Measurements from ENCODE around the gene ARHGEF28.

Gene ARHGEF28

DNA sequence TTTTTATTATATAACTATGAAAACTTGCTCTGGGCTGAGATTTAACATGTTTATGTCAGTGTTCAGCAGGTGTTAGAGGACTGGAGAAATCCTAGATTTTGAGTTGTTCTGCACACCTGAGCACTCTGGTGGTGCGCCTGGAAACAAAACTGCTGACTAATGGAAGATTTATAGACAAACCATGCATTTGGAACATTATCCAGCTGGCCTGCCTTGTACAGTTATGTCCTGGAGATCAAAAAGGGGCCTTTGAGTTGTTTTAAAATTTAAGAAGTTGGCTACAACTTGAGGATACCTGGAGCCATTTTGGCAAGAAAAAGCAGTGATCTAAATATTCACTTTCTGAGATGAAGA, 5.7 kb upstream of the ARHGEF28 start:
- no peak for DNase-seq
- intact Hi-C loops (cut with DNase I): no loop called here

DNA sequence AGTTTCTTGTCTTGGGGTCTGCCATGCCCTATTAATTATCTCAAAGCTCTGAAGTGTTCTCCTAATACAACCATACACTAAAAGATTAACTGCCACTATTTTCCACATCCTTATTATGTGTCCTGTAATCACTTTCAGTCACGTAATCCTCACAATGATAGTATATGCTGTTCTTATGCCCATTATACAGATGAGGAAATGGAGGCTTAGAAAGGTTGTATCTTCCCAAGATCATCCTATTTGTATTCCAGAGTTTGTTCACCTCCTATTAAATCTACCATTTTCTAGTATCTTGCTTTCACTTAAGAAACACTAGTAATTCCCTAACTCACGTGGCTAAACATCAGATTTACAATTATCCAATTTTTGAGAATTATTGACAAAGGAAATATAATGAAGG, 2.9 kb upstream of the ARHGEF28 start:
- intact Hi-C loops (cut with DNase I): no loop called here
- no peak for DNase-seq

DNA sequence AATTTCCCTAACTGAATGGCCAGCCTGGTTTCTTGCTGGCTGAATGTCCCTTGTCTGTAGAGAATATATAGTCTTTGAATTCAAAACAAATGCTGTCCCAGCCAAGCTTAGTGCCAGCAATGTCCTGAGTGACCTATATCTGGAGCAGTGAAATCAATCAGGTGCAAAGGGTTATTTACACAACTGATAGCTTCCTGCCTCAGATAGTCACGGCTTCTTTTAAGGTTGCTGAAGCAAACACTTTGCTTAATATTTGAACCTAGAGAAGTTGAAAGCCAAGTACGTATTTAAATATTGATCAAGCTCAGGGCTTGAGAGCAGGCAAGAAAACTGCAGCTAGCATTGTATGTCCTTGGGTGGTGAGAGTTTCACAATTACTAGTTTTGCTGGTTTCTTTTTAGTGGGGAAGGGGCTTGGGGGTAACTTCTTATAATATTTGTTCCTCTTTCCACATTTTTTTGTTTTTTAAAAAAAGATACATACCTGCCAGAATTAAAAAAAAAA, 2.0 kb upstream of the ARHGEF28 start:
- no peak for DNase-seq
- intact Hi-C loops (cut with DNase I): no loop called here

DNA sequence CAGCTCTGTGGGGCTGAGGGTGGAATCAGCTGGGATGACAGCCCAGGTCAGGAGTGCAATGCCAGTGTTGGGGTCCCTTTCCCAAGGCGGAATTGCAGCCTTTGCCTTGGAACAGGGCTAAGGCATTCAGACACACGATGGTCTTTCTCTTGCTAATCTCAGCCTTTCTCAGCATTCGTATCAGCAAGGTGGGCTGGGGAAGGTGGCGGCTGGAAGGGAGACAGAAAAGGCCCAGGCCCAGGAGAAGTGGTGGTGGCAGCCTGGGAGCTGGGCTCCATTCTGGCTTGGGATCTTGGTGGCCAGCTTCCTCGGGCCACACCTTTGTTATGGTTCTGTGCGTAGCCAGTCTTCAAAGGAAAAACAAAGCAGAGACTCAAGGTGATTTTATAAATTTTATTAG, 1.1 kb upstream of the ARHGEF28 start:
- peak in 1 of 10 donors; percentile 62 for DNase-seq

DNA sequence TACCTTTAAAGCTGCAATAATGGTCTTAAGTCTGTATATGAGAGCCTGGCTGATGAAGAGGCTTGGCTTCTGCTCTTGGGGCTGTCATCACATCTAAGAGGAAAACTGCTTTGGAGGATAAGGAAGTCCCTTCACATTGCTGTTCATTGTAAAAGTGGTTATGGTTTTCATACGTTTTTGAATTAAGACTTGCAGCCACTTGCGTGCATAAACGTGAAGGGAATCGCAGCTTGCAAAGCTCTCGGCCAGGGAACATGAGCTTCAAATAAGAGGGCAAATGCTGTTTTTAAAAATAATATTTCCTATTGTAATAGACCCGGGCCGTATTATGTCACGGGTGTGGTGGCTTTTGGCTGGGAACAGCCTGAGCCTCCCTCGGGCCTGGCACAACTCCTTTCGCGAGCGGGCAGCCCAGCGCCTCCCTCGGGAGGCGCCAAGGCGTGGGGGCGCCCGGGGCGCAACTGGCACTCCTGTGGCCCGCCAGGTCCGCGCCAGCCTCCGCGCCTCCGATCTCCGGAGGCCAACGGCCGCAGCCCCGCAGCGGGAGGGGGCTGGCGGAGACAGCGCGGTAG, 538 bp upstream of the ARHGEF28 start:
- peak in 3 of 10 donors; percentile 7 to 80 (median 23) for DNase-seq
- intact Hi-C loops (cut with DNase I): no loop called here

More for the DNA sequence above, 1.1 kb upstream of the ARHGEF28 start:
- intact Hi-C loops (cut with DNase I): no loop called here

DNA sequence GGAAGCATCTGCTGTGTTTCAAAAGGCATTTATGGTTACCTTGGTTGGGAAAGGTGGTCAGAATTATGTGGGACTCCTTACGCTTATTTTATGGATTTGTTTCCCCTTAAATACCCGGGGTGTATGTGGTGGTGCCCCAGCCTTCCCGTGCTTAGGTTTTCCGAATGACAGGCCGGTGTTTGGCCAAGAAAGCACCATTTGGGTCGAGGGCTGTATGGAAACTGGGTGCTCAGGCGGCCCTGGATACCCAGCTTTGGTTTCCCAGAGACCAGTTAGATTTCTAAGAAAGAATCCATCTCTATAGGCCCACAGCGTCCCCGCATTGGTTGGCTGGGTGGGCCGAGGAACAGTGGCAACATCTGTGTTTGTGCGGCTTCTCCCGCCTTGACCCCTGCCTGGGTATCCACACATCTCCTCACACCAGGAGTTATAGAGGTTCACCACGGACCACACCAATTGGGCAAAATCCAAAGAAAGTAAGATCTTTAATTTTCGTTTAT, 868 bp downstream of the ARHGEF28 start:
- intact Hi-C loops (cut with DNase I): no loop called here

DNA sequence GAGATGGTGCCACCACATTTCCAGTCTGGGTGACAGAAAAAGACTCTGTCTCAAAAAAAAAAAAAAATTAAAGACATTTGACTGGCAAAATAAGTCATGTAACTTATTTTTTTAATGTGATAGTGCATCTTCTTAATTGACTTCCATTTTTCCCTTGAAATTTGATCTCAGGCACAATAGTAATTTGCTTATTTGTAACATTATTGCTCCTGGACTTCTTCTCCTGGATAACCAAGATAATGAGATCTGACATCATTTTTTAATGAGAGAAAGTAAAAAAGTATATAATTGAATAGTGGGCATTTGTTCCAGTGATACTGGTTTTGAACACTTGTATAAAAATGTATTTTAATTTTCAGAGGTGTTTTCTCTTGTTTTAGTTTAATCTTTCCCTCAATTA, 3.5 kb downstream of the ARHGEF28 start:
- intact Hi-C loops (cut with DNase I): no loop called here
- no peak for DNase-seq

More for the DNA sequence above, 868 bp downstream of the ARHGEF28 start:
- DNase-seq: peak in 2 of 10 donors; percentile 57 to 69

DNA sequence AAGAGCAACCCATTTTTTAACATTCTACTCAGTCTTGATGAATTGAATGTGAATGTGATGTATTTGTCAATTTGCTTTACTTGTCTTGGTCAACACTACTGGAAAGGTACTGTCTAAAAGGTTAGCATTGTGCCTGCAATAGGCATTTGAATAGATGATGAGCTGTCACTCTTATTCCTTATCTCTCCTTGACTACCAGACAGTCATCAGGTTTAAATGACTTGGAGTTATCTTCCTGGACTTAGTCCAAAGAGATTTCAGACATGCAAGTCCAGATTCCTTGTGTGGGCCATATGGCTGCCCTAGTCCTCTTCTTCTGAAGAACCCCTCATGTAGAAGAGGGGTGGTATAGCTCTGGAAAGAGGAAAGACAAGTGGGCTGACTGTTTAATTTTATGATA, 4.8 kb downstream of the ARHGEF28 start:
- intact Hi-C loops (cut with DNase I): no loop called here
- no peak for DNase-seq

DNA sequence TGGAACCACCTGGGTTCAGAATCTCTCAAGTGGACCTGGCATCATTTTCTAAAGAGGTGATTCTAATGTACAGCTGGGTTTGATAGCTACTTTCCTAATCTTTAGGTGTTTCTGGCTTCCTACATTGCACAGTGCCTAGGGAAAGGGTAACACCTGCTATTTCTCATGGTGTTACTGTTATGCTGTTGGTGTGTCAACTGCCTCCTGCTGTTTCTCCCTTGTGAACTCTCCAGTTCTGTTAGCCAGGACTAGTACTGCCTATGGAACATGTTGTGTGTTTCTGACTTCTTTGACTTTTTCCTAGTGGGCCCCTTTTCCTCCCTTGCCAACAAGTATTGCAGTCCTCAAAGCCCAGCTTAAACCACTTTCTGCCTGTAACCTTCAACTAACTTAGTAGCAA, 5.5 kb downstream of the ARHGEF28 start:
- intact Hi-C loops (cut with DNase I): no loop called here
- DNase-seq: no peak

DNA sequence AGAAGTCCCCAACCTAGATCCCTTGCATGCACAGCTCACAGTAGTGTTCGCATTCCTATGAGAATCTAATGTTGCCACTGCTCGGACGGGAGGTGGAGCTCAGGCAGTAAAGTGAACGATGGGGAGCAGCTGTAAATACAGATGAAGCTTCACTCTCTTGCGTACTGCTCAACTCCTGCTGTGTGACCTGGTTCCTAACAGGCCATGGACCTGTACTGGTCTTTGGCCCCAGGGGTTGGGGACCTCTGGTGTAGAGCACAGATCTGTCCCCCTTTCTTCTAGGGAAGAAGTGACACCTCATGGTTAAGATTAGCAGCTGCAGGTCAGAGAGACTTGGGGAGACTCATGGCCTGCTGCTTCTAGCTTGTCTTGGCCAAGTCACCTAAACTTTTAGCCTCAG, 7.1 kb downstream of the ARHGEF28 start:
- DNase-seq: no peak
- intact Hi-C loops (cut with DNase I): no loop called here

DNA sequence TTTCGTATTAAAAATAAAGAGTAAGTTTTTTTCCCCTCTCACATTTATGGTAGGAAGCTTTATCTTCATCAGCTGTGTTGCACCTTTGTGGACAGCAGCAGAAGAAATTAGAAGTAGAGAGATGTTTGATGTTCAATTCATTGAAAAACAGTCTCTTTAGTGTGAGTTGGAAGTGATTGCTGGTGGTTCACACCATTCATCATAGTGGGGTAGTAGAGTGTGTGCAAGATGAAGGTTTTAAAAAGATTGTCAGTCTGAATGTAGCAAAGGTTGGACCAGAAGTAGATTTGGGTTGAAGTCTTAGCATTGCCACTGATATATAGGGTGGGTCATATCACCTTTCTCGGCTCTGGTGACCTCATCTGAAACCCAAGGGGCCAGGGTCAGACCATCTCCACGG, 10.4 kb downstream of the ARHGEF28 start:
- DNase-seq: no peak
- intact Hi-C loops (cut with DNase I): no loop called here

DNA sequence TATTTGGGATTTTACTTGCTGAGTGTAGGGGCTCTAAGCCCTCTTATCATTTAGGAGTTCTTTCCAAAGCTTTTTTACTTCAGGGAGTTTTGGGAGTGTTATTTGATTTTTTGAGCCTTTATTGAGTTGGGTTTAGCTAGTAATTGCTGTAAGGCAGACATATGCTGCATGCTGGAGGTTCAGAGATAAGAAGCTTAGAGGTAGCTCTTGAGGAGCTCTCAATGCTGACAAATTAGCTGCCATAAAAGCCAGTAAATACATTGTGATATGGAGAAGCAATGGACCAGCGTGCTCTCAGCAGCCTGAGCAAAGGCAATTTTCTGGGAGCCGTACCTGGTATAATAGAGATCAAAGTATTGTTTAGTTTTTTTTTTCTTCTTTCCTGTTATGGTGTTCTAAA, 11.6 kb downstream of the ARHGEF28 start:
- no peak for DNase-seq
- intact Hi-C loops (cut with DNase I): no loop called here

DNA sequence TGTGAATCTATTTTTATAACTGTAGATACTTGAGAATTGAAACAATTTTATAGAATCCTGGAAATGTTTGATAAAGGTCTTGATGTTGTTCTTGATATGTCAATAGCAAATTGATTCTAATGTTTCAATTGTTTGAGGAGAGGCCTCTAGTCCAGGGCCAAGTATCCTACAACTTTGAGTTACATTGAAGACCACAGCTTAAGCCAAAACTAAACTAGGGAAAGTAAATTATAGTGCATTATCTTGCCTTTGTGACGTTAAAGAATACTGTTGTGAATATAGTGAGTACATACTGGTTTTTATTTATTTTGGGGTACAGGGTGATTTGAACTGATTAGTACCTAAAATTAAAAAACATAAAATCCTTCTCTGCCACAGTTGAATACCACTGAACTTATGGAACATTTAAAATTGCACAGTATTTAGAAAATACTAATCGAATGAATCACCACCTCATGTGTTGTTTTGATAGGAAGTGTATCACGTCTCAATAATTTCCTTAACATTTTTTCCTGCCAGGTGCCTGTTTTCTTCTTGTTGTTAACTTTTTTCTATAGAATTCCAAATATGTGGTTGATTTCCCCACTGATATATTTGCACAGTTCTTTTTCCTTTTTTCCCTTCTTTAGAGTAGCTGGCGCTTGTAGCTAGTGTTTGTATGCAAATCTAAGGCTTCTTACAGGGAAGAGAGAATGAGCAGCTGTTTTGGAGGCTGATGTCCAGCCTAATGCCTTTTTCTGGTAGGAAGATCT, 12.5 kb downstream of the ARHGEF28 start:
- intact Hi-C loops (cut with DNase I): no loop called here
- no peak for DNase-seq

DNA sequence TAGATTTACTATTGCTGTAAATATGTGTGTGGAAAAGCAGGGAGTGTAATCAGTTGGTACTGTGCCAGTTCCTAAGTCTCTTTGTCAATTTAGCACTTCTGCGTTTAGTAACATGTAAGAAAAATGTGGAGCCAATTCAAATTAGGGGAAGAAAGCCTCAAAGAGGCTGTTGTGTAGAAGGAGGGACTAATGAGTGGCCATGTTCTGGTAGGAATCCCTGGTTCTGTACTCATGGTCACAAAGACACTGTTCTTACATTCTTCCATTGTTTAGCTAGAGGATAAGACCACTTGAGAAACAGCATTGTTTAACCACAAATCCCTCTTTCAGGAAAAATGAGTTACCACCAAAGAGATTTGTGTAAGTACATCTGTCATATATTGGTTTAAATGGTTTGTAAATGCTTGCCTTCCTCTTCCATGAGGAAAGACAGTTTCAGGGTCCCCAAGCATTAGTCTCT, 14.9 kb downstream of the ARHGEF28 start:
- intact Hi-C loops (cut with DNase I): no loop called here
- no peak for DNase-seq

DNA sequence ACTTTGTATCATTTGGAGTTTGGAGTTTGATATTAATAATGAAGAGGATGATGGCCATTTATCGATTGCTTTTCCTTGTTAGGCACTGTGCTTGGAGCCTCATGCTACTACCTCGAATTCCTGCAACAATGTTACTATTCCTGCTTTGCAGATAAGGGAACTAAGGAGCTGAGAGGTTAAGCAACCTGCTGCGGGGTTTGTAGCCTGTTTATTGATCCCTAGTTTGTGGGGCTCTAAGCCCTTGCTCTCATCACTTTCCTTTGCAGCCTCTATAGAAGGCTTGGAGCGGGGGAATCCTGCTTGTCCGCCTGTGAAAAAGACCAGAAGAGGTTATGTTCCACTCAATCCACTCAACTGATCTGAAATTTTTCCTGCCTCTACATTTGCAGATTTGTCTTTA, 15.8 kb downstream of the ARHGEF28 start:
- intact Hi-C loops (cut with DNase I): no loop called here
- DNase-seq: no peak

DNA sequence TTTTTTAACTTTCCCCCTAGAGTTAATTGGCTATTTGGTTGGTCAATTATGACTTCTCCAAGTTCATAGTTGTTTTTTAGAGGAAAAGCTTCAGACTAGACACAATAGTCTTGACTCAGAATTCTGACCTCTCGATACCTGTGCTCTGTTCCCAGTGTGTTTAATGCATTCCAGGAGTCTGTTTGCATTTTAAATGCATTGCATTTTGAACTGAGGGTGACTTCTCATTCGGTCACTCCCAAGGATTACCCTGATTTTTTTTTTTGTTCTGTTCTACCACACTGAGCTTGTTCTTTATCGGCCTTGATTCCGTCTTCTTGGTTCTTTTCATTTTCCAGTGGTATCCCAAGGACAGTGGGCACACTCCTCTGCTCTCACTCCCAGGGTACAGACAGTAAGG, 16.3 kb downstream of the ARHGEF28 start:
- DNase-seq: no peak
- intact Hi-C loops (cut with DNase I): no loop called here

DNA sequence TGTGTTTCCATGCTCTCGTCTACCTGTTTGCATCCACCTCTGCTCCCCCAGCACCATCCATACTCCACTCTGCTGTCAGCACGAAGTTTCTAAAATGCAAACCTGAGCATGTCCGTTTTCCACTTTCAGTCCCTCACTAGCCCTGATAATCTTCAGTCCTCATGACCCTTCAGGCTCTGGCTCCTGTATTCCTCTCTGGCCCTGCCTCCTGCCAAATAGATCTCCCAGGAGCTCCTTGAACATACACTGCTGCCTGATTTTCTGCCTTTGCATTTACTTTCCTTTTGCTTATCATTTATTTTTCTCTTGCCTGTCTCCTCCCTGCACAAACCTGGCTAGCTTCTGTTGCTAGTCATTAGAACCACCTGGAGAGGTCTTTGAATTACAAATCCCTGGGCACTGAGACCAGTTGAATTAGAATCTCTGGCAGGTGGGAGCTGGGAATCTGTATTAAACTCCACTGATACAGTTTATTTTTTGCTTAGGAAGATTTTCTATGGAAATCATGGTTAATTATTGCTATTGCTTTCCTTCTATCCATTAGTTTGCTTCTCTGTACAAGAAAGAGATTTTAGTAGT, 18.5 kb downstream of the ARHGEF28 start:
- intact Hi-C loops (cut with DNase I): no loop called here
- no peak for DNase-seq

DNA sequence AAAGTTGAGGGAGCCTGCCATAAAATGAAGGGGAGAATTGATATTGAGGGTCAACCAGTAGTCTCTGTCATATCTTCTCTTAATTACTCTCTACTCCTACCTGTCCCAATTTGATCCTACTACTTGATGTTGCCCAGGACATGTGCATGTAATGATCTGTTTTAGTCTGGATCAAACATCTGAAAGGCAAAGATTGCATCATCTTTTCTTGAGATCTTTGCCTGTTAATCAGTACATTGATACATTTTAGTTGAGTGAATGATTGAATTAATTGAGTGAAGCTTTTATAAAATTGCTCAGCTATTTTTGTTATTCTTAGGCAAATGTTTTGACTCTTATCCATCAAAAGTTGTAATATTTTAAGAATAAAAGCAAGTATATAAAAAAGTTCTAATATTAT, 21.7 kb downstream of the ARHGEF28 start:
- DNase-seq: no peak
- intact Hi-C loops (cut with DNase I): no loop called here

DNA sequence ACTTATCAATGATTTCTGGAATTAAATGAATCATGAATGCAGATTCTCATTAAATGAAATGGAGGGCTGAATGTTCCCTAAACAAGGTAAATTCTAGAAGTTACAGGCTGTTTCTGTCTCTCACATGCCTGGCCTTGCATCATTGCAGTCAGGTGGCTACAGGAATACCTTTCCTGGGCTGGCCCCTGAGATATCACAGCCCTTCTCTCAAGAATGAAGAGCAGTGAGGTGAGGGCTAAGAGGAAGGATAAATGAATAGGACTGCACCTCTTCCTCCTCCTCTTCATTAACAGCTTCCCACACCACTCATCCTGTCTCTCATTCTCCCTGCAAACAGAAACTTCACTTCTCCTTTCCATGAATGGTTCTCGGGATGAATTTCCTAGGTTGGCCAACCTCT, 22.5 kb downstream of the ARHGEF28 start:
- intact Hi-C loops (cut with DNase I): no loop called here
- no peak for DNase-seq

DNA sequence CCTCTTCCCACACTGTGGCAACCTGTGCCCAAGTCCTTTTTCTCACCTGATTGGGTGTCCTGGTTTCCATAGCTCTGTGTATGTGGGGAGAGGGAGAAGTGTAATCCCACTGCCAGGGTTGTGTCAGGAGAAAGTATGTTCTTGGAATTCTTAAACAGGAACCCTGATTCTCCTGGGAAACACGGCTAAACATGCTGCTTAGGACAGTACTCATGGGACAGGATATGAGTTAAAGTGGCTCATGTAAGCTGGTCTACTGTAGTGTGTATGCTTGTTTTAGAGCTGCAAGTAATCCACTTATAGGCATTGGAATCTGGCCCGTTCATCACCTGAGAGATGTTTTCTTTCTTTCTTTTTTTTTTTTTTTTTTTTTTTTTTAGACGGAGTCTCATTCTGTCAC, 23.9 kb downstream of the ARHGEF28 start:
- no peak for DNase-seq
- intact Hi-C loops (cut with DNase I): no loop called here

DNA sequence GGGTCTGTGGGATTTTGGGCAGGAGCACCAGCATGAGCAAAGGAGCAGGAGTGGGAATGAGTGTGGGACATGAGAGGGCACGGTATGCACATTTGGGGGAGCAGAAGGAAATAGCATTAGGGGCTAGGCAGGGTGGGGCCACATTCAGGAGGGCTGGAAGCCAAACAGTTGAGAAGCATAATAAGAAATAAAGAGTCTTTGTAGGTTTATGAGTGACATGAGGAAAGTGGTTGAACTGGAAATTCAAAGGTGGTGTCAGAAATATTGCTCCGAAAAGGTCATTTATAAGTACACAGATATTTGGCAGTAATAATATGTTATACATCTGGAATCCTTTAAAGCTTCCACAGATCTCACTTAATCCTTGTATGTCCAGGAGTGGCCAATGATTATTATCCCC, 26.4 kb downstream of the ARHGEF28 start:
- intact Hi-C loops (cut with DNase I): no loop called here
- no peak for DNase-seq

Measured in posterior cingulate gyrus (tissue), 11 donors.